Measurements from ENCODE around the gene RABAC1.

- no peak for TF ChIP-seq POLR2A (IDR thresholded peaks at IDR 0.05; ENCODE audit: low read depth, low read length)
- TF ChIP-seq POLR2AphosphoS5 (IDR thresholded peaks at IDR 0.05; ENCODE audit: low read depth, low read length): no peak
Measured at GRCh38 chr19:41988947-41989346, 29.8 kb upstream of the RABAC1 start.
